ENCODE results near the gene DBNDD1. TPM values are rescaled to one million over a fixed set of nuclear protein-coding genes. Genes with fewer than 3 reads are reported as not detected.

DBNDD1 gene
- total and polyA plus RNA-seq, 2 experiments from 2014 or later: 63.3 to 90.8 TPM

DNA sequence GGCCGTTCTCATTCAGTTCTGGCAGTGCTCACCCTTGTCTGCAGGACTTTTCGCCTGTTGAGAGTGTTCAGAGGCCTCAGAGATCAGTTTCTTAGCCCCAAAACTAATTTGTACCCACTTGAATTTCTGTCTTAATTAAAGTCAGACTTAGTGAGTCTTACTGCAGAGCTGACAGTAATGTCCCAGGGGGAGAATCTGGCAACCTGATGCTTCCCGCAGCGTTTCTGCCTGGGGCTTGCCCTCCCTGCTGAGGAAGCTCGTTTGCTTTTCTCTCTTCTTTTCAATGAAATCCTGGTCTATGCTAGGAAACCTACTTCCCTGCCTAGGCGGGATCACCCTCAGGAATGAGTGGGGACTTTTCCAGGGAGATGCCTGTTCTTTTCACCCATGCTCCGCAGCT is 25.3 kb downstream of the DBNDD1 start (continued):
- TF ChIP-seq REST (IDR thresholded peaks at IDR 0.05; ENCODE audit: unreplicated experiment) (no peak), EZH2phosphoT487 (IDR thresholded peaks at IDR 0.05; ENCODE audit: unreplicated experiment) (no peak)

DNA sequence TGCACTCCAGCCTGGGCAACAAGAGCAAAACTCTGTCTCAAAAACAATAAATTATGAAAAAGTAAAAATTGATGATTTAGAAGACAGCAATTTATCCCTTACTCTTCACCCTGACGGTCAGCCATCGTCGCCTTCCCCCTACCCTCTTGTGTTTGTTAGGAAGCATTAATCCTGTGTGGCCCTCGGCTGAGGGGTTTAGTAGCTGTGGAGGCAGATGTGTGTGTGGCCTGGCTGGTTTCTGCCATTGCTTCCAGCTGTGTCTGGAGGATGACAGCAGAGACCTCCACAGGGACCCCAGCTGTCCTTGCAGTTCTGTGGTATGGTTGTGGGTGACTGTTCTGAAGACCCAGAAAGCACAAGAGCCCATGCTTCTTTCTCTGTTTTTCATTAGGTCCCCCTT is 25.9 kb downstream of the DBNDD1 start:
- H3K4me3 Mint-ChIP-seq: no peak overlapping the region
- H3K9me2 ChIP-seq (ENCODE audit: insufficient read depth): peaks cover 9% of the 10 kb centered on the region
- no peaks in the 10 kb centered on the region for H3K4me1 ChIP-seq (ENCODE audit: insufficient read depth)
- ATAC-seq (no peak), DNase-seq (ENCODE audit: low spot score) (no peak)
- H3K36me3 Mint-ChIP-seq (ENCODE audit: low read depth): peaks cover 83% of the 10 kb centered on the region
- H3F3A ChIP-seq (replicated peaks; ENCODE audit: low read depth): peaks cover 35% of the 10 kb centered on the region
- no peaks in the 10 kb centered on the region for H3K27me3 ChIP-seq (ENCODE audit: insufficient read depth)
- no peak overlapping the region for H2AFZ ChIP-seq
- H3K27me3 Mint-ChIP-seq (ENCODE audit: insufficient read depth, low read depth, poor library complexity): peaks cover 55% of the 10 kb centered on the region
- no peak overlapping the region for H3K4me2 ChIP-seq
- no peaks in the 10 kb centered on the region for H4K20me1 ChIP-seq (replicated peaks; ENCODE audit: insufficient read depth)
- H3K79me2 ChIP-seq (replicated peaks; ENCODE audit: insufficient read depth): no peaks in the 10 kb centered on the region
- H3K4me3 ChIP-seq: no peak overlapping the region
- H3K9me3 Mint-ChIP-seq: peaks cover 41% of the 10 kb centered on the region
- H3K27ac Mint-ChIP-seq: peak overlapping the region; percentile 100; the same call in 1 of the 2 replicates
- H3K27ac ChIP-seq (ENCODE audit: low read depth): no peak overlapping the region
- H3K36me3 ChIP-seq (ENCODE audit: insufficient read depth): peaks cover 20% of the 10 kb centered on the region
- no peaks in the 10 kb centered on the region for H3K4me1 Mint-ChIP-seq
- TF ChIP-seq ETS1 (IDR thresholded peaks at IDR 0.05) (no peak), ZNF462 (CRISPR knock-in tag; IDR thresholded peaks at IDR 0.05) (no peak), ZNF331 (CRISPR knock-in tag; IDR thresholded peaks at IDR 0.05; ENCODE audit: low read depth) (no peak), JUNB (IDR thresholded peaks at IDR 0.05; ENCODE audit: unreplicated experiment) (no peak), CREB1 (CRISPR knock-in tag; IDR thresholded peaks at IDR 0.05; ENCODE audit: low read depth) (no peak), POLR2AphosphoS5 (IDR thresholded peaks at IDR 0.05; ENCODE audit: low read depth) (no peak)
- TF ChIP-seq, protein P1, sequence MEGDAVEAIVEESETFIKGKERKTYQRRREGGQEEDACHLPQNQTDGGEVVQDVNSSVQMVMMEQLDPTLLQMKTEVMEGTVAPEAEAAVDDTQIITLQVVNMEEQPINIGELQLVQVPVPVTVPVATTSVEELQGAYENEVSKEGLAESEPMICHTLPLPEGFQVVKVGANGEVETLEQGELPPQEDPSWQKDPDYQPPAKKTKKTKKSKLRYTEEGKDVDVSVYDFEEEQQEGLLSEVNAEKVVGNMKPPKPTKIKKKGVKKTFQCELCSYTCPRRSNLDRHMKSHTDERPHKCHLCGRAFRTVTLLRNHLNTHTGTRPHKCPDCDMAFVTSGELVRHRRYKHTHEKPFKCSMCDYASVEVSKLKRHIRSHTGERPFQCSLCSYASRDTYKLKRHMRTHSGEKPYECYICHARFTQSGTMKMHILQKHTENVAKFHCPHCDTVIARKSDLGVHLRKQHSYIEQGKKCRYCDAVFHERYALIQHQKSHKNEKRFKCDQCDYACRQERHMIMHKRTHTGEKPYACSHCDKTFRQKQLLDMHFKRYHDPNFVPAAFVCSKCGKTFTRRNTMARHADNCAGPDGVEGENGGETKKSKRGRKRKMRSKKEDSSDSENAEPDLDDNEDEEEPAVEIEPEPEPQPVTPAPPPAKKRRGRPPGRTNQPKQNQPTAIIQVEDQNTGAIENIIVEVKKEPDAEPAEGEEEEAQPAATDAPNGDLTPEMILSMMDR (conservative IDR thresholded peaks at IDR 0.05; ENCODE audit: low read depth in 2 of 2): no peak
